ENCODE results near the gene RPL9.
A peak's percentile ranks its signal among the peaks of the same experiment; 100 is the strongest.
"Not testable (repeated sequence)": the region's sequence is repeated elsewhere in the genome, so short reads cannot be mapped to it uniquely, and the experiment has no call there.

Gene RPL9

GRCh38 chr4:39422247-39422646 is 36.5 kb downstream of the RPL9 start:
- no peak for DNase-seq

GRCh38 chr4:39415678-39416283 is 42.9 kb downstream of the RPL9 start:
- no peak for DNase-seq

GRCh38 chr4:39411561-39411960 is 47.2 kb downstream of the RPL9 start:
- DNase-seq: not testable (repeated sequence)

GRCh38 chr4:39410415-39410814 is 48.3 kb downstream of the RPL9 start:
- peak in 1 of 5 experiments; percentile 7 for DNase-seq

GRCh38 chr4:39407584-39407885 is 51.2 kb downstream of the RPL9 start:
- no peak for DNase-seq

GRCh38 chr4:39406763-39407583 is 51.7 kb downstream of the RPL9 start, which contains the start of gene KLB:
Gene KLB (plus strand): TSS chr4:39406930. CDS start chr4:39406950, 20 bp downstream.
- DNase-seq: no peak

All from T-helper 2 cell (primary cell).